ENCODE results near the gene RNF43.
A peak's percentile ranks its signal among the peaks of the same experiment; 100 is the strongest.

Gene RNF43

GRCh38 chr17:58417300-58418092, at the start of gene RNF43:
Gene RNF43, minus strand, starts transcription at chr17:58417534. Its CDS starts 1,957 bp downstream, at chr17:58415577.
- peak; percentile 97 for DNase-seq (ENCODE audit: low spot score)

- no peak for DNase-seq (ENCODE audit: low spot score)
These were observed 38.2 kb upstream of the RNF43 start for GRCh38 chr17:58455491-58455890.

GRCh38 chr17:58452738-58453137, 35.4 kb upstream of the RNF43 start:
- DNase-seq (ENCODE audit: low spot score), result no peak

- peak; percentile 71 for DNase-seq (ENCODE audit: low spot score)
These were observed 30.0 kb upstream of the RNF43 start for GRCh38 chr17:58447039-58447975.

- DNase-seq (ENCODE audit: low spot score), result no peak
These were observed 28.8 kb upstream of the RNF43 start for GRCh38 chr17:58446086-58446485.

GRCh38 chr17:58436805-58437239, 19.5 kb upstream of the RNF43 start:
- DNase-seq (ENCODE audit: low spot score), result no peak

GRCh38 chr17:58436245-58436644, 18.9 kb upstream of the RNF43 start:
- no peak for DNase-seq (ENCODE audit: low spot score)

- no peak for DNase-seq (ENCODE audit: low spot score)
These were observed 15.7 kb upstream of the RNF43 start for GRCh38 chr17:58432806-58433573.

- DNase-seq (ENCODE audit: low spot score), result no peak
These were observed 10.5 kb upstream of the RNF43 start for GRCh38 chr17:58427807-58428206.

GRCh38 chr17:58421711-58422110, 4.4 kb upstream of the RNF43 start:
- no peak for DNase-seq (ENCODE audit: low spot score)

- no peak for DNase-seq (ENCODE audit: low spot score)
These were observed 3.5 kb upstream of the RNF43 start for GRCh38 chr17:58420827-58421226.

GRCh38 chr17:58416937-58417299, 416 bp downstream of the RNF43 start:
- no peak for DNase-seq (ENCODE audit: low spot score)

GRCh38 chr17:58416396-58416795, 938 bp downstream of the RNF43 start:
- no peak for DNase-seq (ENCODE audit: low spot score)

GRCh38 chr17:58415371-58416055, 1.8 kb downstream of the RNF43 start:
- DNase-seq (ENCODE audit: low spot score), result no peak

GRCh38 chr17:58414596-58414997, 2.7 kb downstream of the RNF43 start:
- DNase-seq (ENCODE audit: low spot score), result no peak

- DNase-seq (ENCODE audit: low spot score), result no peak
These were observed 3.6 kb downstream of the RNF43 start for GRCh38 chr17:58413684-58414083.

GRCh38 chr17:58412961-58413586, 4.3 kb downstream of the RNF43 start:
- DNase-seq (ENCODE audit: low spot score), result no peak

GRCh38 chr17:58412064-58412703, 5.2 kb downstream of the RNF43 start:
- no peak for DNase-seq (ENCODE audit: low spot score)

GRCh38 chr17:58411408-58411894, 5.9 kb downstream of the RNF43 start:
- DNase-seq (ENCODE audit: low spot score), result no peak

- no peak for DNase-seq (ENCODE audit: low spot score)
These were observed 6.5 kb downstream of the RNF43 start for GRCh38 chr17:58410714-58411407.
